OCI-LY3 (cell line): ENCODE results near the gene LYZL6.

Experiments
- CTCF ChIP-seq: fragments of 200-600, 300-600 bp; sonication (generic); IDR thresholded peaks from 2 replicates; pipeline ENCODE4 v1.5.1; 2014; ENCODE audit warnings: antibody characterized with exemption, low read length, low read depth
- EZH2phosphoT487 ChIP-seq: fragments of 200-600 bp; shearing (Covaris generic); IDR thresholded peaks from 2 replicates; pipeline ENCODE4 v1.6.1; 2018; ENCODE audit warnings: antibody characterized with exemption, mixed run types, low read depth

- TF ChIP-seq CTCF (no peak), EZH2phosphoT487 (no peak)
These were observed 29.0 kb upstream of the LYZL6 start for GRCh38 chr17:35972535-35972934.
